GM21717 (cell line): ENCODE measurements around the gene ALDH3A2.
"Not testable (repeated sequence)": the region's sequence is repeated elsewhere in the genome, so short reads cannot be mapped to it uniquely, and the experiment has no call there.

Experiments used
- ATAC-seq: cut with Tn5 transposase; IDR thresholded peaks from one replicate; pipeline ENCODE4 v1.9.1; 2021; ENCODE audit warnings: mild to moderate bottlenecking, moderate library complexity; ENCODE audit not compliant: unreplicated experiment

ALDH3A2 gene

GRCh38 chr17:19677736-19678379 lies 29.3 kb downstream of the ALDH3A2 start:
- no peak for ATAC-seq

DNA sequence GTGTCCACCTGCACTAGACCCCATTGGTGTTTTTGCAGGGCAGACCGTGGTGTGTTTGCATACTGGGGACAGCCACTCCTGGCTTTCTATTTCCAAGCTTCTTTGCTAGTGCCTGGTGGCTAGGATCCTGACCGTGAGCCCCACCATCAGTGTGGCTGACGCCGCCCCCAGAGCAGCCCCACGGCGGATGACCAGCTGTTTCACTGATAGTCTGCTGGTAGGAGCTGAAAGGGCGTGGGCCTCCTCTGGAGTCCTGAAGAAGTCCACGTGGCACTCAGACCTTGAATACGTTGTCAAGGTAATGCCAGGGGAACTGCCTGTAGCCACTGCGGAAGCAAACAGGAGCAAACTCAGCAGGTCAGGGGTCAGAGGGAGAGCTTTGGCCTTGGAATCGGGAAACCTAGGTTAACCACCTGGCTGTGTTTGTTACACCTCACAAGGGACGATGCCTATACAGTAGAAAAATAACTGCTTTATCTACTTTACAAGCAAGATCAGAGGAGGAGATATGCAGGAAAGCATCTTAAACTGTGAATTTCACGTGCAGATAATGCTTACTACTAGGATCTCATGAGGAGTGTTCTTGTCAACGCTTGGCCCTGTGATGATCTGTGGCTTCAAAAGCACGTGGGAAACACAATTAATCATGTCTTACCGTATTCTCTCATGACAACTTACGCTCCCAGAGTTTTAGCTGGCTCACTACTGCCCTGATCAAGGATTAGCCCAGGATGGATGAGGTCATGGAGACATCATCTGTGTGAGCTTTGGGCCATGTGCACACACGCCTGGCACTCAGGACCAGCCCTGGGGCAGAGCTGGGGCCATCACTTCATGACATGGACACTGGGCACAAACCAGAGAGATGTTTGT lies 30.3 kb downstream of the ALDH3A2 start:
- no peak for ATAC-seq

GRCh38 chr17:19683117-19683516 lies 34.6 kb downstream of the ALDH3A2 start:
- ATAC-seq = no peak

- not testable (repeated sequence) for ATAC-seq
Observed at GRCh38 chr17:19684909-19685580, 36.5 kb downstream of the ALDH3A2 start.

- ATAC-seq = no peak
Observed at GRCh38 chr17:19686400-19687090, 38.0 kb downstream of the ALDH3A2 start.

- ATAC-seq = no peak
Observed at GRCh38 chr17:19702217-19702641, 53.7 kb downstream of the ALDH3A2 start.

DNA sequence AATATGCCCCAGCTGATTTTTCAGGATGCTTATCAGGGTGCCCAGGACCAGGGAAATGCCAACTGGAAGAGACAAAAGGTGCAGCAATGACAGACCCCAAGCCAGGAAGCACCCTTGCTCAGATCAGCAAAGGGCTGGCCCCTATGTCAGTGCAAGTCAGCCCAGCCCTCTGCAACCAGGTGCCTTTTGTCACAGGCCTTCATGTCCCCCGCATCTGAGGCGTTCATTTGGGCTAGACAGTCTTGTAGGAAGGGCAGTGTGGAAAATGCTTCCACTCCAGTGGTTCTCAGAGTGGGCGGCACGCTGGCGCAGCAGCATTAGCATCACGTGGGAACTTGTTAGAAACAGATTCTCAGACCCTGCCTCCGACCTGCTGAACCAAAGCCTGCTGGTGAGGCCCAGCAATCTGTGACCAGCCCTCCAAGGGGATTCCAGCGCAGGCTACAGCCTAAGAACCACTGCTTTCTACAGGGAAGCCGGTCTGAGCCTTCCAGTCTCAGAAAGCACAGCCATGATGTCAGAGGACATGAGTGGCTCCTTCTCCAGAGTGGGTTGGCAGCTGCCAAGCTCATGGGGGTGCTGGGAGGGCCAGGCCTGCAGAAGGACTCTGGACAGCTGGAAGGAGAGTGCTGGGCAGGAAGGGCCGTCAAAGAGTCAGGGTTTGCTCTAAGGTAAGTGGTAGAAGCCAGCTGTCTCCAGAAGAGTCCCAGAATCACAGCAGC lies 54.7 kb downstream of the ALDH3A2 start:
- ATAC-seq = no peak

- ATAC-seq = no peak
Observed at GRCh38 chr17:19703828-19704613, 55.5 kb downstream of the ALDH3A2 start.

DNA sequence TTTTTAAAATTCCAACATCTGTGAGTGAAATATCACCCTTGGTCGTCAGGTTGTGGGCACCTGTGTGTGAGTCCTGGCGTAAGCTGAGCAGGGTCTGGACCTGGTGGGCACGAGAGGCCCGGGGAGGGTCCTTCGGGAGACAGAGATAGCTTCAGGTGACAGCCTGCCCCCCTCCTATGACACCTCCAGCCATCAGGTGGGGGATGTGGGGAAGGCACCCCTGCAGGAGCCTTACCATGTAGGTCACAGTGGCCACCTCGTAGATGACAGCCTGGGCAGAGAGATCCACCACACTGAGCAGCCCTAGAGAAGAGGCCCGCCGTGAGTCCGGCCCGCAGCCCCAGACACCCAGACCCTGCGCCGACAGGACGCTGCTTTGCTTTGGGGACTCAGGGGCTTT lies 56.6 kb downstream of the ALDH3A2 start:
- no peak for ATAC-seq

DNA sequence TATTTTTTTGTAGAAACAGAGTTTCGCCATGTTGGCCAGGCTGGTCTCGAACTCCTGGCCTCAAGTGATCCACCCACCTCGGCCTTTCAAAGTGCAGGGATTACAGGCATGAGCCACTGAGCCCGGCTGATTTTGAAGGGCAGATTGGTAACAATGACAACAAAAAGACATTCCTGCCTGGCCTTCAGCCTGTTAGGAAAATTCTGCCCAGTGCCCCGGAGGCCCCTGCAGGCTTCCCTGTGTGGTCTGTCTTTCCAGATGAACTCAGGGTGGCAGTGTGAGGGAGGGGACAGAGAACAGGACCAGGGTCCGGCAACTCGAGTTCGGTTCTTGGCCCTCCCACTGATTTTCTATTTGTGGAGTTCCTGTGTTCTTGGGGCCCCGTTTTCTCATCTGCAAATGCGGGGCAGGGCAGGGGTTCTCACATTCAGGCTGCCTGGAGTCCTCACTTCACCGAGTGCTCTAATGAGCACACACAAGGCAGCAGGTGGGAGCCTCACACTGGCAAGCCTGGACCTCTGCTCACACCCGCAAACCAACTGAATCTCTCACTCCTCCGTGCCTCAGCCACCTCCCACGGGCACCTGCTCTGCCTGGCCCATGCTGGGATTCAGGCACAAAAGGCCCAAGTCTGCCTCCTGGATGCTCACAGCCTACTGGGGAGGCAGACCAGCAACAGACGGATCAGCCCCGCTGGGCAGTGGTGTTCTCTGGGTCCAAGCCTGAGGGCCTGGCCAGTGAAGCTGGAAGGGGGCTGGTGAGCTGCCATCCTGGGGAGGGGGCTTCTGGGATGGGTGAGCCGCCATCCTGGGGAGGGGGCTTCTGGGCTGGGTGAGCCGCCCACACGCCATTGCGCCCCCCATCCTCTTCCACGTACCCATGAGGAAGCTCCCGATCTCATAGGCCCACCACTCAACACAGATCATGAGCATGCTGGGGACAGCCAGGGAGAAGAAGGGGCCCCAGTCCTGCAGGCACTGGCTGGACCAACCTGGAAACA lies 57.5 kb downstream of the ALDH3A2 start:
- no peak for ATAC-seq

DNA sequence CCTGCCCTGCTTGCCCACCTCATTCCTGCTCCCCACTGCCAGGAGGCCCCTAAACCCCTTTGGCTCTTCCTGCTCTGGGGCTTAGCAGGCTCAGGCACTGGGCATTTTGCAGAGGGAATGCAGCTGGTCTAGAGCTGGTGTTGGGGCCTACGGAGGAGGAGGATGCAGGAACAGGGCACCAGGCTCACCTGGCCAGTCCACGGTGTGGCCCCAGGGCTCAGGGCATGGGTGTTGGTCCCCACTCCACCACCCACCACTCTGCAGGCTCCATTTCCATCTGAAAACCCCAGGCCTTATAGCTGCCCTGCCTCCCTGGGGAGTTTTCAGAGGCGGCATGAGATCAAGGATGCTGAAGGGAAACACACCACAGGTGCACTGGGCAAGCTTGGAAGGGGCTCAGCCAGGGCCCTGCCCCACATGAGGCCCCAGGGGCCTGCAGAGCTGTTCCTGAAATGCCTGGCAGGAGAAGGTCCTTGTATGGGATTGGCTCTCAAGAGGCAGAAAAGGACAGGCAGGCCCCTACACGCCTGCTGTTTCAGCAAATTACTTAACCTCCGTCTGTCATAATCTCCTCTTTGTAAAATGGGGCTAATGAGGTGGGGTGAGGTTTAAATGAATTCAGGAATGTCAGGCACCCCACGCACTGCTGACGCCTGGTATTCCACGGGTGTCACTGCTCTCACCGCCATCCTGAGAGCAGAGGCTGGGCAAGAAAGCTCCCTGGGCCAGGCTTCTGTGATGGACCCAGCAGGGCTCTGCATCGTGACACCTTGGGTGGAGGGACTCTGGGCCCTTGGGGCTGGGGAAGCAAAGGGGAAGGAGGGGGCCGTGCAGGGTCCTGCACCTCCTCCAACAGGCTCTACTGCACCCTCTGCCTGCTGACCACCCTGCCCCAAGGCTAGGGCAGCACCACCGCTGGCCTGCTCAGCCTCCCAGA lies 58.5 kb downstream of the ALDH3A2 start:
- no peak for ATAC-seq

DNA sequence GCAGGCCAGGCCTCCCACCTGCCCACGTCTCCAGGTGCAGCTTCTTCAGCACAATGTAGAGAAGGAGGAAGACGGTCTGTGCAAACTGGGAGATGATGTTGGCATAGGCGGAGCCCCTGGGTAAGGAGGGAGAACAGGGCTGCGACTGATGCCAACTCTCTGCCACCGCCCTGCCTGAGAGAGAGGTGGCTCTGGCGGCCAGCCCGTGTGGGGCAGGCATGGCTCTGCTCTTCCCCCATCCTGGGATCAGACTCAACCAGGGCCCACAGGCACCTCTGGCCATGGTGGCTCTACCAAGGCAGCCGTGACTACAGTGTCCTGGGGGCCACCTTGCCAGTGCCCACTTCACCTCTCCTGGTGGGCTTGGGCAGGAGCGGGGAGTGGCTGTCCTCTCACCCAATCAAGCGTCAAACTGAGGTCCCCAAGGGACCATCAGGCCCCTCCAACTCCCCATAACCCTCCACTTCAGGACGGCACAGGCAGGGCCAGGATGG lies 59.2 kb downstream of the ALDH3A2 start:
- no peak for ATAC-seq

DNA sequence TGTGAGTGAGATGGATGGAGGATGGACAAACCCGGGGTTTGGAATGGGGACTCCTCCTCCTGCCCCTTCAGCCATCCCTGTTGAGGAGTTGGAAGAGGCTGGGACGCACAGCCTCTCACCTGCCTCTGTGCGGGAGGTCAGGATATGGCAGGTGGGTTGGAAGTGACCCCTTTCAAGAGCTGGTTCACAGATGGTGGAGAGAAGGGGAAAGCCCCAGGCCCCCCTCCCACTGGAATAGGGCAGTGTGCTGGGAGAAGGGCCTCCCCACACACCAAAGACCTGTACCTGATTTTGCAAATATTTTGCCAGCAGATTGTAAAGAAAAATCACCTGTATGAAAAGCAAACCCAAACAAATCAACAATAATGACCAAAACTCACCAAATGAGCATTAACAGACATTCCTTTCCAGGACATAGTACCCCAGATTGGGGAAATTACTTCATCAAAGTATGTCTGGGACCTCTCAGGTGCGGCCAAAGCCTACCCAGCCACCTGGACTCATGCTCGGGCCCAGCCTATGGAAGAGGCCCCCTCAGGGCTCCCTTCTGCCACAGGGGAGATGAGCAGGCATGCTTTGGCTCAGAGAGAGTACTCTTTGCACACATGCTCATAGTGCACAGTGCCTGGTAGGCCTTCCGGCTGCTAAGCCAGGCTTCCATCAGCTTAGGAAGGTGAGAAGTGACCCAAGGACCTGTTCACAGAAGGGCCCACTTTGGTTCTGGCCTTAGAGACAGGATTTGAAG lies 60.1 kb downstream of the ALDH3A2 start:
- no peak for ATAC-seq

- no peak for ATAC-seq
Observed at GRCh38 chr17:19709841-19710240, 61.3 kb downstream of the ALDH3A2 start.

DNA sequence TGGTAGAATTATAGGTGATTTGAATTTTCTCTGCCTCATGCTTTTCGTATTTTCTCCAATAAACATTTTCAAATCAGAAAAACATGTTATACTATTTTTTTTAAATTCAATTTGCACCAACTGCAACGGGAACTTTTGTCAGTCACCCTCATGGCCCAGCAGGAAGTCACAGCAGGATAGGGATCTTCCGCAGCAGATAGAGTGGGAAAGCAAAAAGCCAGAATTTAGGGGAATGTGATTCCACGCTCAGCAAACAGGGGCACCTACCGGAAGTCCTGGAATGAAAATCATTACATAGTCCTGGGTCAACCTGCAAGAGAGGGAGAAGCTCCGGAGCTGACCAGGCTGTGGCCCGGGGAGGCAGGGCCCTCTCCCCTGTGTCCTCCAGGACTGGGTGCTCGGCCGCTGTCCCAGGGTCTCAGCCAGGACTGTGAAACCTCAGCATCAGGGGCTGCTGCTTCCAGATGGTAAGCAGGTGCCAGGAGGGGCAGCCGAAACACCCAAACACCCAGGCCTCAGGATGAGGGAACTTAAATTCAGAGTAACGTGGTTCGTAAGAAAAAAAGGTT lies 64.0 kb downstream of the ALDH3A2 start:
- no peak for ATAC-seq

DNA sequence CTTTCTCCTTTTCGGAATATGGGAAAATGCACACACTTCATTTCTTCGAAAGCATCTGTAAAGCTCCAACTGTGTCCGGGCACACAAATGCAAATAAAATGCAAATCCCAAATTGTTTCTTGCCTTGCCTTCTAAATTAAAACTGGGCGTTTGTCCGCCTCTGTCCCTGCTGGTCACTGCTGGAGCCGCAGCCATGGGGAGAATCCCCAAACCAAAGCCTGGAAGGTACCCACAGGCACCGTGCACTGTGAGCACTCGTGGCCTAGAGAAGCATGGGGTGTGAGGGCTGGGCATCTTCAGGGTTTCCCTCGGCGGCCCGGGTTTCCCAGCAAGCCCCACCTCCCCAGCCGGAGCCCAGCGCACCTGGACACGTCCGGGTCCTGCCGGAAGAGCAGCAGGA lies 64.9 kb downstream of the ALDH3A2 start:
- ATAC-seq = no peak
